SK-N-SH (cell line): ENCODE data around the gene BBOF1. TPM values are rescaled to one million over a fixed set of nuclear protein-coding genes. Genes with fewer than 3 reads are reported as not detected.

ENCODE experiments used
- CTCF ChIA-PET: fragments of 300-600, 350-600 bp; formaldehyde crosslinking; extraction: SDS; loops from one replicate; lab custom pipeline; 2021; lab: Yijun Ruan, JAX
- POLR2A ChIA-PET: fragments of 350-600 bp; sonication (Branson Sonifier 250); formaldehyde crosslinking; extraction: SDS; loops from one replicate; lab custom pipeline; 2020; ENCODE audit warnings: antibody characterized with exemption, inconsistent platforms; lab: Yijun Ruan, JAX
- DNase-seq: peaks from one replicate; pipeline ENCODE4 v3.0.0; 2012
- H2AFZ ChIP-seq: fragments of 200-600 bp; sonication (generic); 2 replicates; pipeline ENCODE4 v1.8.1; 2016; ENCODE audit warnings: antibody characterized with exemption, mild to moderate bottlenecking, low read depth
- H3F3A ChIP-seq: fragments of 200-600 bp; sonication (generic); replicated peaks from 2 replicates; pipeline ENCODE3; 2016; ENCODE audit warnings: antibody characterized with exemption, mild to moderate bottlenecking; ENCODE audit not compliant: insufficient read depth
- H3K27ac ChIP-seq, 2 experiments: fragments of 200-500 bp in 1 of 2; fragments of 200-600 bp in 1 of 2; sonication (Bioruptor generic) in 1 of 2; sonication (generic), shearing (Covaris generic) in 1 of 2; 2 replicates each; pipeline versions ENCODE4 v1.5.1 to v1.6.1; 2014 to 2016; ENCODE audit warnings: low read depth in 2 of 2, inconsistent platforms in 1 of 2, low read length in 1 of 2, mild to moderate bottlenecking in 1 of 2, mixed read lengths in 1 of 2
- H3K27me3 ChIP-seq: fragments of 200-600 bp; sonication (generic), shearing (Covaris generic); 2 replicates; pipeline ENCODE4 v1.6.1; 2016; ENCODE audit warnings: mixed run types; ENCODE audit not compliant: insufficient read depth
- H3K36me3 ChIP-seq, 2 experiments: fragments of 200-500 bp in 1 of 2; fragments of 200-600 bp in 1 of 2; sonication (Bioruptor generic) in 1 of 2; sonication (generic) in 1 of 2; replicated peaks in 1 of 2; 2 replicates each; pipeline versions ENCODE3 to v1.5.1; 2014 to 2016; ENCODE audit warnings: low read length in 1 of 2, mild to moderate bottlenecking in 1 of 2; ENCODE audit not compliant: insufficient read depth in 2 of 2, control insufficient read depth in 1 of 2
- H3K4me1 ChIP-seq, 2 experiments: fragments of 200-500 bp in 1 of 2; fragments of 200-600 bp in 1 of 2; sonication (Bioruptor generic) in 1 of 2; sonication (generic), shearing (Covaris generic) in 1 of 2; 2 replicates each; pipeline versions ENCODE4 v1.5.1 to v1.6.1; 2014 to 2016; ENCODE audit warnings: low read depth in 1 of 2, low read length in 1 of 2, mixed run types in 1 of 2; ENCODE audit not compliant: insufficient read depth in 2 of 2, control insufficient read depth in 1 of 2
- H3K4me2 ChIP-seq: fragments of 200-600 bp; sonication (generic), shearing (Covaris generic); 2 replicates; pipeline ENCODE4 v1.6.1; 2017; ENCODE audit warnings: mixed run types
- H3K4me3 ChIP-seq, 2 experiments: fragments of 200-500 bp in 1 of 2; fragments of 200-600 bp in 1 of 2; sonication (Bioruptor generic) in 1 of 2; sonication (generic), shearing (Covaris generic) in 1 of 2; 2 replicates each; pipeline versions ENCODE4 v1.5.1 to v1.8.1; 2014 to 2016; ENCODE audit warnings: low read depth in 2 of 2, inconsistent platforms in 1 of 2, low read length in 1 of 2, mild to moderate bottlenecking in 1 of 2, mixed read lengths in 1 of 2, moderate library complexity in 1 of 2
- H3K79me2 ChIP-seq: fragments of 200-600 bp; sonication (generic); 2 replicates; pipeline ENCODE4 v1.8.1; 2017; ENCODE audit warnings: mild to moderate bottlenecking; ENCODE audit not compliant: insufficient read depth
- H3K9ac ChIP-seq: fragments of 200-600 bp; sonication (generic); 2 replicates; pipeline ENCODE4 v1.6.1; 2017; ENCODE audit warnings: mixed run types
- H3K9me2 ChIP-seq: fragments of 200-600 bp; sonication (generic); 2 replicates; pipeline ENCODE4 v1.6.1; 2017; ENCODE audit warnings: mixed run types
- H3K9me3 ChIP-seq: fragments of 200-600 bp; sonication (generic); 2 replicates; pipeline ENCODE4 v1.6.1; 2017; ENCODE audit warnings: mixed run types, mild to moderate bottlenecking, moderate library complexity
- H4K20me1 ChIP-seq: fragments of 200-600 bp; sonication (generic); 2 replicates; pipeline ENCODE4 v1.6.1; 2017; ENCODE audit warnings: mild to moderate bottlenecking, mixed run types; ENCODE audit not compliant: insufficient read depth
- CHD2 ChIP-seq: fragments of 150-350 bp; IDR thresholded peaks from 2 replicates; pipeline ENCODE4 v1.6.1; 2018; ENCODE audit warnings: low read length; ENCODE audit not compliant: partially characterized antibody
- ELF1 ChIP-seq: IDR thresholded peaks from 2 replicates; pipeline ENCODE4 v1.4.0; 2012
- EP300 ChIP-seq, 2 experiments: IDR thresholded peaks; 2 replicates each; pipeline versions ENCODE4 v1.4.0 to v1.6.1; 2012; ENCODE audit warnings: borderline replicate concordance in 1 of 2, low read depth in 1 of 2, low read length in 1 of 2
- EZH2phosphoT487 ChIP-seq: fragments of 200-600 bp; sonication (generic); IDR thresholded peaks from 2 replicates; pipeline ENCODE4 v1.6.1; 2017; ENCODE audit warnings: low read depth, mixed run types, mild to moderate bottlenecking, antibody characterized with exemption, moderate library complexity, borderline replicate concordance
- FOXM1 ChIP-seq: IDR thresholded peaks from 2 replicates; pipeline ENCODE4 v1.4.0; 2012; ENCODE audit warnings: low read depth, mild to moderate bottlenecking
- GABPA ChIP-seq: IDR thresholded peaks from 2 replicates; pipeline ENCODE4 v1.4.0; 2012; ENCODE audit warnings: low read depth, mild to moderate bottlenecking
- GATA2 ChIP-seq: sonication (generic); formaldehyde crosslinking; IDR thresholded peaks from 2 replicates; pipeline ENCODE4 v1.5.0; 2020; ENCODE audit warnings: mild to moderate bottlenecking, missing genetic modification reagents
- MEF2A ChIP-seq: IDR thresholded peaks from 2 replicates; pipeline ENCODE4 v1.4.0; 2012; ENCODE audit warnings: low read depth, borderline replicate concordance
- MXI1 ChIP-seq: IDR thresholded peaks from 2 replicates; pipeline ENCODE4 v1.6.1; 2012; ENCODE audit warnings: mild to moderate bottlenecking, low read depth, low read length, improper control_type of control experiment
- POLR2AphosphoS5 ChIP-seq: IDR thresholded peaks from 2 replicates; pipeline ENCODE4 v1.6.1; 2012; ENCODE audit warnings: low read depth, low read length
- RAD21 ChIP-seq: IDR thresholded peaks from 2 replicates; pipeline ENCODE4 v1.6.1; 2012; ENCODE audit warnings: mild to moderate bottlenecking, low read length
- RCOR1 ChIP-seq: fragments of 150-350 bp; IDR thresholded peaks from 2 replicates; pipeline ENCODE4 v1.6.1; 2017; ENCODE audit warnings: antibody characterized with exemption, low read length
- REST ChIP-seq: IDR thresholded peaks from 2 replicates; pipeline ENCODE4 v1.6.1; 2012; ENCODE audit warnings: mild to moderate bottlenecking, low read depth, low read length, moderate library complexity
- RXRA ChIP-seq: IDR thresholded peaks from 2 replicates; pipeline ENCODE4 v1.4.0; 2012; ENCODE audit warnings: low read depth, mild to moderate bottlenecking, borderline replicate concordance
- SIN3A ChIP-seq: IDR thresholded peaks from 2 replicates; pipeline ENCODE4 v1.6.1; 2012; ENCODE audit warnings: low read depth, mild to moderate bottlenecking, low read length, moderate library complexity, borderline replicate concordance
- TEAD4 ChIP-seq: IDR thresholded peaks from 2 replicates; pipeline ENCODE4 v1.4.0; 2012; ENCODE audit warnings: mild to moderate bottlenecking, borderline replicate concordance; ENCODE audit not compliant: insufficient read depth
- WGBS: methylation state at CpG from one replicate; pipeline ENCODE4 v1.1.6; 2017; ENCODE audit warnings: low lambda C conversion rate; 5-methylcytosine and 5-hydroxymethylcytosine counted together
- polyA plus RNA-seq, 3 experiments: library from polyadenylated mRNA; depleted of rRNA; stranded (reverse); fragments of >200 nt; gene quantifications; 2 replicates each; pipeline ENCODE4 v1.2.3, GENCODE V29; 2012
- TF ChIP-seq, protein P1 (sequence below): IDR thresholded peaks from 2 replicates; pipeline ENCODE4 v1.4.0; 2012; ENCODE audit warnings: low read depth
- TF ChIP-seq, protein P2 (sequence below): IDR thresholded peaks from 2 replicates; pipeline ENCODE4; 2012
- TF ChIP-seq, protein P3 (sequence below): fragments of 150-350 bp; IDR thresholded peaks from 2 replicates; pipeline ENCODE4 v1.6.1; 2017; ENCODE audit warnings: antibody characterized with exemption, low read length, low read depth, borderline replicate concordance

BBOF1 gene
- polyA plus RNA-seq, 1 of the 3 experiments (the other 2 are of a cell fraction): 1.9 TPM

DNA sequence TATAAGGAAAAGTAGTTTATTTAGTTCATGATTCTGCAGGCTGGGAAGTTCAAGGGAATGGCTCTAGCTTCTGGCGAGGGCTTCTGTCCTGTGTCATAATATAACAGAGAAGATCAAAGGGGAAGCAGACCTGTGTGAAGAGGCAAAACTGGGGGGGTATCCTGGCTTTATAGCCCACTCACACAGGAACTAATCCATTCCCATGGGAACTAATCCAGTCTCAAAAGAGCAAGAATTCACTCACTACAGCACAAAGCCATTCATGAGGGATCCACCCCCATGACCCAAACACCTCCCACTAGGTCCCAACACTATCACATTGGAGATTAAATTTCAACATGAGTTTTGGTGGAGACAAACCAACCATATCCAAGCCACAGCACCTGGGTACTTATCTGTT is 58.3 kb downstream of the BBOF1 start:
- Histone ChIP-seq H3K9ac (no peak overlapping the region), H3K4me2 (no peak overlapping the region), H3K4me1 (no peaks in the 10 kb centered on the region), H3F3A (no peaks in the 10 kb centered on the region), H2AFZ (no peak overlapping the region), H3K9me3 (no peaks in the 10 kb centered on the region), H3K79me2 (no peaks in the 10 kb centered on the region), H3K9me2 (no peaks in the 10 kb centered on the region), H4K20me1 (no peaks in the 10 kb centered on the region), H3K36me3 (no peaks in the 10 kb centered on the region), H3K27me3 (no peaks in the 10 kb centered on the region), H3K4me3 (no peak overlapping the region), H3K27ac (no peak overlapping the region)
- no peak for DNase-seq
- TF ChIP-seq FOXM1 (no peak), GATA2 (no peak), RXRA (no peak), TEAD4 (no peak), RCOR1 (no peak), POLR2AphosphoS5 (no peak), SIN3A (no peak), MXI1 (no peak)
- TF ChIP-seq, protein P1, sequence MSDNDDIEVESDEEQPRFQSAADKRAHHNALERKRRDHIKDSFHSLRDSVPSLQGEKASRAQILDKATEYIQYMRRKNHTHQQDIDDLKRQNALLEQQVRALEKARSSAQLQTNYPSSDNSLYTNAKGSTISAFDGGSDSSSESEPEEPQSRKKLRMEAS: no peak
- WGBS: 85% methylated on average over 1 of the region's 1 CpG
- ChIA-PET CTCF (no interaction called here), POLR2A (no interaction called here)

- peaks cover 14% of the 10 kb centered on the region for H3K79me2 ChIP-seq
- ChIA-PET CTCF (interaction anchor here (0.6 to 1.1 kb wide), 2 partner anchors 176 to 573 kb away, joined by 3 read pairs; no protein-coding TSS in a partner anchor), POLR2A (no interaction called here)
- no peaks in the 10 kb centered on the region for H3F3A ChIP-seq
- no peaks in the 10 kb centered on the region for H3K27me3 ChIP-seq
- H3K36me3 ChIP-seq: no peaks in the 10 kb centered on the region
- DNase-seq: no peak
- TF ChIP-seq, protein P2, sequence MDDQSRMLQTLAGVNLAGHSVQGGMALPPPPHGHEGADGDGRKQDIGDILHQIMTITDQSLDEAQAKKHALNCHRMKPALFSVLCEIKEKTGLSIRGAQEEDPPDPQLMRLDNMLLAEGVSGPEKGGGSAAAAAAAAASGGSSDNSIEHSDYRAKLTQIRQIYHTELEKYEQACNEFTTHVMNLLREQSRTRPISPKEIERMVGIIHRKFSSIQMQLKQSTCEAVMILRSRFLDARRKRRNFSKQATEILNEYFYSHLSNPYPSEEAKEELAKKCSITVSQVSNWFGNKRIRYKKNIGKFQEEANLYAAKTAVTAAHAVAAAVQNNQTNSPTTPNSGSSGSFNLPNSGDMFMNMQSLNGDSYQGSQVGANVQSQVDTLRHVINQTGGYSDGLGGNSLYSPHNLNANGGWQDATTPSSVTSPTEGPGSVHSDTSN: no peak
- TF ChIP-seq FOXM1 (no peak), EZH2phosphoT487 (no peak), EP300 (IDR thresholded peaks at IDR 0.05; ENCODE audit: borderline replicate concordance in 1 of 2, low read depth in 1 of 2, low read length in 1 of 2) (no peak), ELF1 (no peak), MEF2A (no peak), GABPA (no peak), CHD2 (no peak), RCOR1 (no peak), POLR2AphosphoS5 (no peak), RAD21 (no peak), REST (no peak)
- TF ChIP-seq, protein P3, sequence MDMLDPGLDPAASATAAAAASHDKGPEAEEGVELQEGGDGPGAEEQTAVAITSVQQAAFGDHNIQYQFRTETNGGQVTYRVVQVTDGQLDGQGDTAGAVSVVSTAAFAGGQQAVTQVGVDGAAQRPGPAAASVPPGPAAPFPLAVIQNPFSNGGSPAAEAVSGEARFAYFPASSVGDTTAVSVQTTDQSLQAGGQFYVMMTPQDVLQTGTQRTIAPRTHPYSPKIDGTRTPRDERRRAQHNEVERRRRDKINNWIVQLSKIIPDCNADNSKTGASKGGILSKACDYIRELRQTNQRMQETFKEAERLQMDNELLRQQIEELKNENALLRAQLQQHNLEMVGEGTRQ: no peak
- no peaks in the 10 kb centered on the region for H3K9me3 ChIP-seq
- H2AFZ ChIP-seq: no peak overlapping the region
- WGBS: 69% methylated on average over 4 of the region's 4 CpGs
- H4K20me1 ChIP-seq: no peaks in the 10 kb centered on the region
- no peak overlapping the region for H3K27ac ChIP-seq
- H3K4me3 ChIP-seq: no peak overlapping the region
- H3K4me1 ChIP-seq: peaks cover 0 to 10% of the 10 kb centered on the region in 2 experiments; a peak in 2 of 4 replicates
- H3K4me2 ChIP-seq: no peak overlapping the region
- H3K9ac ChIP-seq: no peak overlapping the region
- H3K9me2 ChIP-seq: no peaks in the 10 kb centered on the region
These were observed 61.8 kb downstream of the BBOF1 start for GRCh38 chr14:74080820-74081460.
